Suppressor macrophage (primary cell): ENCODE results near the gene GATC.
"Not testable (repeated sequence)": the region's sequence is repeated elsewhere in the genome, so short reads cannot be mapped to it uniquely, and the experiment has no call there.

Source experiments
- DNase-seq, 4 experiments: peaks; one replicate each; pipeline ENCODE4 v3.0.0-alpha.2; 2020 to 2022

Gene GATC

GRCh38 chr12:120470150-120470784 is 24.0 kb downstream of the GATC start:
- DNase-seq: peak in 1 of 4 experiments; percentile 26

GRCh38 chr12:120472521-120472920 is 26.3 kb downstream of the GATC start:
- DNase-seq: peak; percentile 18 to 72 (median 43)

- peak in 2 of 4 experiments; percentile 16 to 27 for DNase-seq
Observed at GRCh38 chr12:120473807-120474615, 27.8 kb downstream of the GATC start.

GRCh38 chr12:120474616-120474960 is 28.3 kb downstream of the GATC start:
- DNase-seq: peak; percentile 83 to 94 (median 88)

- no peak for DNase-seq
Observed at GRCh38 chr12:120475643-120476042, 29.4 kb downstream of the GATC start.

GRCh38 chr12:120479458-120479857 is 33.2 kb downstream of the GATC start:
- no peak for DNase-seq

GRCh38 chr12:120480211-120480610 is 34.0 kb downstream of the GATC start:
- DNase-seq: no peak

GRCh38 chr12:120481022-120481767 is 35.0 kb downstream of the GATC start:
- DNase-seq: no peak

GRCh38 chr12:120483621-120484020 is 37.4 kb downstream of the GATC start:
- peak in 3 of 4 experiments; percentile 46 to 65 (median 55) for DNase-seq

GRCh38 chr12:120485961-120486881 is 40.0 kb downstream of the GATC start:
- no peak for DNase-seq

GRCh38 chr12:120487552-120487951 is 41.3 kb downstream of the GATC start:
- DNase-seq: not testable (repeated sequence)

GRCh38 chr12:120488057-120488640 is 41.9 kb downstream of the GATC start:
- no peak for DNase-seq

- DNase-seq: peak in 2 of 4 experiments; percentile 13 to 31
Observed at GRCh38 chr12:120489018-120489417, 42.8 kb downstream of the GATC start.

- no peak for DNase-seq
Observed at GRCh38 chr12:120490325-120490724, 44.1 kb downstream of the GATC start.

- no peak for DNase-seq
Observed at GRCh38 chr12:120490833-120491512, 44.7 kb downstream of the GATC start.

- DNase-seq: no peak
Observed at GRCh38 chr12:120495186-120495730, 49.0 kb downstream of the GATC start.

GRCh38 chr12:120495731-120496412 is 49.6 kb downstream of the GATC start, which contains the start of gene DYNLL1:
Gene DYNLL1, plus strand, starts transcription at chr12:120496113. Its CDS starts 309 bp downstream, at chr12:120496422.
- DNase-seq: peak; percentile 97 to 99 (median 98)

- peak; percentile 69 to 88 (median 83) for DNase-seq
Observed at GRCh38 chr12:120496413-120497340, 50.4 kb downstream of the GATC start.
